Lower leg skin (tissue), 3 donors: ENCODE measurements around the gene LYSET.

Experiments
- CTCF ChIP-seq, 3 donors: fragments of 450-650 bp; IDR thresholded peaks; one replicate each; pipeline ENCODE4 v1.5.1; 2016; ENCODE audit warnings: antibody characterized with exemption in 3 of 3, mild to moderate bottlenecking in 3 of 3, moderate library complexity in 2 of 3
- POLR2A ChIP-seq, 2 donors: fragments of 450-650 bp; IDR thresholded peaks; one replicate each; pipeline ENCODE4 v1.6.1; 2016 to 2017; ENCODE audit warnings: antibody characterized with exemption in 2 of 2, mild to moderate bottlenecking in 1 of 2, moderate library complexity in 1 of 2

GRCh38 chr14:93146119-93146518, 39.0 kb upstream of the LYSET start:
- TF ChIP-seq POLR2A (IDR thresholded peaks at IDR 0.05): no peak
- TF ChIP-seq CTCF (IDR thresholded peaks at IDR 0.05): no peak
